KG1 (cell line): ENCODE measurements around the gene LARGE2.

Experiments used
- DNase-seq: peaks from one replicate; lab custom pipeline; 2025; lab: John Stamatoyannopoulos, UW

Gene LARGE2

GRCh38 chr11:45917286-45917622 is 5.2 kb upstream of the LARGE2 start:
- DNase-seq: no peak

DNA sequence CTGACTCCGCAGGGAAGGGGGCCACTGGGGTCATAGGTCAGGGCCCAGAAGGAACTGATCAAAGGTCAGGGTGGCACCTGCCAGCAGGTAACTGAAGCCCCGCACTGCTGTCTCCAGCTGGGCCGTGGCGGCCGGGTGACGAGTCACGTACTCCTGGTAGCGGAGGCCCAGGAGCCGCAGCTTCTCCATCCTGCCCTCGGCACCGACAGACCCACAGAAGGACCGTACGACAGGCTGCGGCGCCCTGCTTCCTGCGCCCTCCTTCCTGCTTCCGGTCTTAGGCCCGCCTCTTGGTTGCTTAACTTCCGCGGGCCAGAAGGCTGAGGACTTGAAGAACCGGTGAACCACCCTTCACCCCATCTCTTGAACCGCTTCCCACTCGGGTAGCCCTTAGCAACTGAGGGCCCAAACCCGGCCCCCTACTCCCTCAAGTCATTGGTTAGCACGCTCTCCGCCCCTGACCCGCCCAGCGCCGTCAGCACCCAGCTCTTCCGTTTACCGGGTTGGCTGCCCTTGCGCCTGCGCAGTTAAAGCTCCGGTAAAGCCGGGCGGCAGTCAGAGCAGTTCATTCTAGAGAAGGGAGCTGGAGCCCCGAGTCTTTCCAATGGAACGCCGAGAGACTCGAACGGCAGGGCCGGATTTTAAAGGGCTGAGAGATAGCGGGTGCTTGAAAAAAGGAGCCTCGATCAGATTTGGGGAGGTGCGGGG is 4.7 kb upstream of the LARGE2 start, which contains the start of gene PEX16:
TSS of gene PEX16 (minus strand) at position 255 of the 708 bp plus-strand sequence. CDS start at position 189, 66 bp downstream.
- peak; percentile 87 for DNase-seq

DNA sequence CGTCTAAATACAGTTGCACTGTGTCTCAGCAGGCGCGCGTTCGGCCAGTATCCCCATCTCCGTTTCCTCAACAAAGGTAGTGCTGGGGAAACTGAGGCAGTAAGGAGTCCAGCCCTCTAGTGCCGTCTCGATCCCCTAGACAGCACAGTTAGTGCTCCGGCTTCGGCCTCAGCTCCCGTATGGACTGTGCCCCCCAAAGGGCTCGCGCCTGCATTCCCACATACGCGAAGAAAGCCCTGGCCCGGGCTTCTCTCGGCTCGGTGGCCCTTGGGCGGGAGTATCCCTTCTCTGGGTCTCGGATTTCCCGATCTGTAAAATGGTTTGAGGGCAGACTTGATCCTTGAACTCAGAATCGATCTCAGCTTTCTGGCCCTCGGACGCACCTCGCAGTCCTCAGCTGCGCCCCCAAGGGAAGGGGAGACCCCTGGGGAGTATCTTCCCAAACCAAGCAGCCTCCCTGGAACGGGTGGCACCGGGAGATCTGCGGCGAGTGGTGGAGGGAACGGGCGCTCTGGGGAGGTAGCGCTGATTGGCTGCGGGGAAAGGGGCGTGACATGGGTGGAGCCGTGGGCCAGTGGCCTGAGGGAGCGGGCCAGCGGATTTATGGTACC is 4.0 kb upstream of the LARGE2 start:
- DNase-seq: peak; percentile 37

GRCh38 chr11:45918962-45919675 is 3.3 kb upstream of the LARGE2 start:
- DNase-seq: no peak

DNA sequence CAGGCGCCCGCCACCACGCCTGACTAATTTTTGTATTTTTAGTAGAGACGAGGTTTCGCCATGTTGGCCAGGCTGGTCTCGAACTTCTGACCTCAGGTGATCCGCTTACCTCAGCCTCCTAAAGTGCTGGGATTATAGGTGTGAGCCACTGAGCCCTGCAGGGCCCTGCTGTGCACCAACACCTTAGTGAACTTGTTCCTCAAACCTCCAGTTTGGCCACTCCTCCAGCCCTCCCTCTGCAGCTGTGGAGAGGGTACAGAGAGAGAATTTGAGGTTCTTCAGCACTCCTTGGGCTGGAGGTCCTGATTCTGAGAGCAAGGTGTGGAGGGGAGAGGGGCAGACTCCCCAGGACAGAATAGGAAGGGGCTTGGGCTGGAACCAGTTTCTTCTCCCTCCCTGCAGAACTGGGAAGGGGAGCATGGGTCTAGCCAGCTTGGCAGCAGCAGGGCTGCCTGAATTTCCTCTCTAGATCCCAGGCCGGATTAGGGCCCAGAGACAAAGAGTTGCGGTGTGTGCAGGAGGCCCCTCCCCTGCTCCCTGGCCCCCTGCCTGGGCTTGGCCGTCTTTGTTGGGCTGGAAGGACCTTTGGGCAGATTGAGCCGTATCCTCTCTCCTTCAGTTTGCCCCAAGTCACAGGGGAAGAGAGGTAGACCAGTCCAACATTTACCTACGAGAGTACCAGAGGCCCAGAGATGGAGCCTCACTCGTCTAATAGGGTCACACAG is 2.5 kb upstream of the LARGE2 start:
- no peak for DNase-seq

DNA sequence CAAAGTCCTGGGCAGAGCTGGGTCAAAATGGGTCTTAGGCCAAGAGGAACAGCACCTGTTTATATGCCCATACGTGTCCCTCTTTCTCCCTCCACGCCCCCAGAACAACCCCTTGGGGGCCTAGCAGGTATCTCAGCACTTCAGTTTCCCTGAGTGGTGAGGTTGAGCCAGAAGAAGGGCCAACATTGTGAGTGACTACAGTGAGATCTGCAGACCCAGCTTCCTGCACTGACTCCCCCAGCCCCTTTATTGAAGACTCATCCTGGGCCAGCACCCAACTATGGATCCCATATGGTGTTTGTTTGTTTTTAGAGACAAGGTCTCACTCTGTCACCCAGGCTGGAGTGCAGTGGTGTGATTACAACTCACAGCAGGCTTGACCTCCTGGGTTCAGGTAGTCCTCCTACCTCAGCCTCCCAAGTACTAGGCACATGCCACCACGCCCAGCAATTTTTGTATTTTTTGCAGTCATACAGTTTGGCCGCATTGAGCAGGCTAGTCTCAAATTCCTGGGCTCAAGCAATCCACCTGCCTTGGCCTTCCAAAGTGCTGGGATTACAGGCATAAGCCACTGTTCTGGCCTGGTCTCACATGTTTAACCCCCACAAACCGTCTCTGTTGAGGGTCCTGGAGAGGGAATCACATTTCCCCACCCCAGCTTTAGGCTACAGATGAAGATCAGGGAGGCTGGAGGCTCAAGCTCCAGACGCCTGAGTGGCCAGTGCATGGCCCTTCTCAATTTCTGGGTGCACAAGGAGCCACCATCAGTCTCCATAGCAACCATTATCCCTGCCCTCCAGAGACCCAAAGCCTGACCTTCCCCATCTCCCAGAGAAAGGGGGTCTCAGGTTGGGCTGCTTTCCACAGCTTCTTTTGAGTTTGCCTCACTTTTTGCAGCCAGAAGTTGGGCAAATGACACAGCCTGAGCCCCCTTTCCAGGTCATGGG is 1.7 kb upstream of the LARGE2 start:
- no peak for DNase-seq

- no peak for DNase-seq
Observed at GRCh38 chr11:45921561-45922424, 663 bp upstream of the LARGE2 start.

GRCh38 chr11:45924036-45924915 is 1.8 kb downstream of the LARGE2 start:
- no peak for DNase-seq

- DNase-seq: no peak
Observed at GRCh38 chr11:45924927-45925326, 2.5 kb downstream of the LARGE2 start.

GRCh38 chr11:45925550-45925949 is 3.1 kb downstream of the LARGE2 start:
- DNase-seq: no peak

DNA sequence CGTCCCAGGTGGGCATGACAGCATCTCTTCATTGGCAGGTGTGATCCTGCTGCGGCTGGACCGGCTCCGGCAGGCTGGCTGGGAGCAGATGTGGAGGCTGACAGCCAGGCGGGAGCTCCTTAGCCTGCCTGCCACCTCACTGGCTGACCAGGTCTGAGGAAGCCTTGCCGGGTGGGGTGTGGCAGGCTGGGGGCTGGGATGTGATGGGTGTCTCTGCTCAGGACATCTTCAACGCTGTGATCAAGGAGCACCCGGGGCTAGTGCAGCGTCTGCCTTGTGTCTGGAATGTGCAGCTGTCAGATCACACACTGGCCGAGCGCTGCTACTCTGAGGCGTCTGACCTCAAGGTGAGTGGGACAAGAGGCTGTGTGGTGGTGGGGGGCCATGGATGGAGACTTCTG is 3.5 kb downstream of the LARGE2 start:
- DNase-seq: no peak

DNA sequence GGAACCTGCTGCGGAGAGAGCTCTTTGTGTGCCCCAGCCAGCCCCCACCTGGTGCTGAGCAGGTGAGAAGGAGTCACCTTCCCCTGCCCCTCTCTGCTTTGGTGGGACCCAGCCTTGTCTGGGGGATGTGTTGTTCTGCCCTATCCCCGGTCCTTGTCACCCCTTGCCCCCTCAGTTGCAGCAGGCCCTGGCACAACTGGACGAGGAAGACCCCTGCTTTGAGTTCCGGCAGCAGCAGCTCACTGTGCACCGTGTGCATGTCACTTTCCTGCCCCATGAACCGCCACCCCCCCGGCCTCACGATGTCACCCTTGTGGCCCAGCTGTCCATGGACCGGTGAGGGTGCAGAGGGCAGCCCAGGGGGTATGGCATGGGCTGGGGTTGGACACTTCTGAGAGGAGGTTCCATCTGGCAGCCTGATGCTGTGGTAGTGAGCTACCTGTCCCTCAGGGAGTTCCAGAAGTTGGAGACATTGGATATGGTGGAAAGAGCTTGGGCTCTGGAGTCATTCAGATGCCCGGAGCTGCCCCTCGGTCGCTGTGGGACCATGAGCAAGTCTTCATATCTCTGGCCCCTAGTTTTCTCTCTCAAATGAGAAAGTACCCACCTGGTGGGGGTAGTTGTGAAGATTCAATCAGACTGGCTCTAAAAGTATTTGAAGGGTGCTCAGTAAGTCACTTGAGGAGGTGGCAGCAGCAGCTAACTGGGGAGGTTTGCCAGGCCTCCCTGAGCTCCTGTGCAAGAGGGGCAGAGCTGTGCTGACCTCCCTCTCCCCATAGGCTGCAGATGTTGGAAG is 4.3 kb downstream of the LARGE2 start:
- no peak for DNase-seq

GRCh38 chr11:45927332-45927683 is 4.9 kb downstream of the LARGE2 start:
- no peak for DNase-seq

DNA sequence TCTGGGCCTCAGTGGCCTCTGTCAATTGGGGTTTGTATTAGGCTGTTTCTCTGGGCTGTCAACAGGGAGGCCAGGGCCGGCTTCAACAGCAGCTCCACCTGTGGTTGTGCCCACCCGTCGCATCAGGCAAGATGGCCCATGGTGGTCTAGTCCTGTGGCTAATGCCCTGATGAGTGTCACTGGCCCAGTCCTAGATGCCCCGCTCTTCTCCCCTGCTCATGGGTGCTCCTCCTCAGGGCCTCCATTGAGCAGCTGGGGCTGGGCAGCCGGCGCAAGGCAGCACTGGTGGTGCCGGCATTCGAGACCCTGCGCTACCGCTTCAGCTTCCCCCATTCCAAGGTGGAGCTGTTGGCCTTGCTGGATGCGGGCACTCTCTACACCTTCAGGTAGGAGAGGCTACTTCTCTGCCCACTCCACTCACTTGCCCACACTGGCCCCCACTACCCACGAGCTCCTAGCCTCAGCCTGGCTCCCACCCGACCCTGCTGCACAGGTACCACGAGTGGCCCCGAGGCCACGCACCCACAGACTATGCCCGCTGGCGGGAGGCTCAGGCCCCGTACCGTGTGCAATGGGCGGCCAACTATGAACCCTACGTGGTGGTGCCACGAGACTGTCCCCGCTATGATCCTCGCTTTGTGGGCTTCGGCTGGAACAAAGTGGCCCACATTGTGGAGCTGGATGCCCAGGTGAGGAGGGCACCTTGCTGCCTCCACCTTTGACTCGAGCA is 5.4 kb downstream of the LARGE2 start:
- DNase-seq: no peak

- DNase-seq: no peak
Observed at GRCh38 chr11:45928535-45929215, 6.2 kb downstream of the LARGE2 start.

- DNase-seq: no peak
Observed at GRCh38 chr11:45929486-45930030, 7.1 kb downstream of the LARGE2 start.
